HUDEP-2 (cell line): ENCODE results near the gene SLC35D2.

ENCODE experiments used
- DNase-seq, 76 experiments: peaks; one replicate each; lab custom pipeline; 2025; ENCODE audit not compliant: unreplicated experiment in 76 of 76; lab: John Stamatoyannopoulos, UW

The SLC35D2 gene

GRCh38 chr9:96383165-96383942 is at the start of gene SLC35D2:
Gene SLC35D2, minus strand, starts transcription at chr9:96383711. Its CDS starts 77 bp downstream, at chr9:96383634.
- peak in 18 of 76 experiments; percentile 5 to 33 (median 16) for DNase-seq

GRCh38 chr9:96430377-96430776 is 46.9 kb upstream of the SLC35D2 start:
- peak in 55 of 76 experiments; percentile 9 to 88 (median 48) for DNase-seq

GRCh38 chr9:96429732-96430131 is 46.2 kb upstream of the SLC35D2 start:
- DNase-seq = no peak

GRCh38 chr9:96425500-96426169 is 42.1 kb upstream of the SLC35D2 start:
- DNase-seq = peak in 13 of 76 experiments; percentile 9 to 60 (median 31)

GRCh38 chr9:96423985-96424336 is 40.5 kb upstream of the SLC35D2 start:
- DNase-seq = no peak

- DNase-seq = no peak
Measured at GRCh38 chr9:96423322-96423984, 39.9 kb upstream of the SLC35D2 start.

GRCh38 chr9:96420468-96421219 is 37.1 kb upstream of the SLC35D2 start:
- DNase-seq = peak in 21 of 76 experiments; percentile 6 to 54 (median 25)

GRCh38 chr9:96419691-96419969 is 36.1 kb upstream of the SLC35D2 start:
- no peak for DNase-seq

GRCh38 chr9:96418920-96419690 is 35.6 kb upstream of the SLC35D2 start:
- peak in 75 of 76 experiments; percentile 37 to 89 (median 77) for DNase-seq

- DNase-seq = peak in 75 of 76 experiments; percentile 70 to 99 (median 95)
Measured at GRCh38 chr9:96418083-96418919, 34.8 kb upstream of the SLC35D2 start, which contains the start of gene ZNF367. Gene ZNF367, minus strand, starts transcription at chr9:96418370. Its CDS starts 338 bp downstream, at chr9:96418032.

GRCh38 chr9:96417661-96418082 is 34.2 kb upstream of the SLC35D2 start:
- peak in 2 of 76 experiments; percentile 18 to 27 for DNase-seq

GRCh38 chr9:96417051-96417586 is 33.6 kb upstream of the SLC35D2 start:
- peak in 75 of 76 experiments; percentile 40 to 88 (median 77) for DNase-seq

GRCh38 chr9:96413302-96414221 is 30.1 kb upstream of the SLC35D2 start:
- DNase-seq = peak in 11 of 76 experiments; percentile 10 to 38 (median 20)

GRCh38 chr9:96412174-96412913 is 28.8 kb upstream of the SLC35D2 start:
- DNase-seq = no peak

- no peak for DNase-seq
Measured at GRCh38 chr9:96411129-96411838, 27.8 kb upstream of the SLC35D2 start.
